ENCODE data around the gene SNX10. TPM values are rescaled to one million over a fixed set of nuclear protein-coding genes. Genes with fewer than 3 reads are reported as not detected.

The SNX10 gene
- total RNA-seq, 1 experiment from 2014 or later, result 7.9 TPM

DNA sequence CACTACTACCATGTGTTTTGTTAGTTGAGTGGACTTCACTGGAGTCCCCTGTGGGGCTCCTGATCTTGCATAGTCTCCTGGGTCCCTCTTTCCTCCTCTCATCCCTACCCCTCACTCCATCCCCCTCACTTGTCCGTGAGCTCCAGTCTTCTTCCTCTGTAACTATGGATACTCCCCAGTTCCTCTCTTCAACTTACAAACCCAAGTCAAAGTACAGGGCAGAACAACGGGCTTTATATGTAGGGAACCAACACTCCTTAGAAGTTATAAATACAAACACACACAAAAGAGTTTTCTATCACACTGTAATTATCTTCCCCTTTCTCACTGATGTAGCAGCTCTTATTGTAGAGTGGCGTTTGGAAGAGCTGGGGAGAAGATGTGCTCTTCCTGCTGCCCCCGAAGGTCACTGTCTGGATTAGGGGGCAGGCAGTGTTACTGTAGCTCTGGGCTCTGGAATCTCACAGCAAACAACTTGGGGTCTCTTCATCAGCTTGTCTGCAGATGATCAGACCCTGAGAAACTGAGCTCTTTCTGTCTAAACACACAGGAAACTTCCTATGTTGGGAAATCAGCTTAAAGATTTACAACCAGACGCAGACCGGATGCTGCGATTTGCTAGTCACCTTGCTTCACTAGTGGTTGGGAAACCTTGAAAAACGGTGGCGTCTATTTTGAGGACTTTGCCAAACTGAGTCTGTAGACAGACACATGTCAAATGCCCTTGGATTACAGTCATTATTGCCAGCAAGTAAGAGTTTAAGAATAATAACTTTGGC is 13.6 kb downstream of the SNX10 start:
- Histone ChIP-seq H4K20me1 (ENCODE audit: low read length) (no peaks in the 10 kb centered on the region), H3K4me3 (ENCODE audit: low read length) (no peak overlapping the region), H3K9ac (ENCODE audit: low read length) (no peak overlapping the region), H3K27me3 (ENCODE audit: low read length) (no peaks in the 10 kb centered on the region), H3K9me2 (replicated peaks; ENCODE audit: low read length) (no peaks in the 10 kb centered on the region), H2AFZ (ENCODE audit: low read length) (no peak overlapping the region), H3K36me3 (ENCODE audit: low read depth, low read length) (no peaks in the 10 kb centered on the region), H3K79me2 (ENCODE audit: low read length) (no peaks in the 10 kb centered on the region), H3K4me1 (ENCODE audit: insufficient read depth, low read length) (peaks cover 22% of the 10 kb centered on the region), H3K9me3 (ENCODE audit: low read length) (no peaks in the 10 kb centered on the region), H3K4me2 (ENCODE audit: low read length) (no peak overlapping the region), H3K27ac (ENCODE audit: low read length) (no peak overlapping the region), H3F3A (ENCODE audit: low read length, unreplicated experiment) (no peaks in the 10 kb centered on the region)
- no TSS peak for BruUV-seq (replicated peaks)
- ChIA-PET POLR2A (ENCODE audit: unreplicated experiment) (no interaction called here), CTCF (no interaction called here)
- DNase-seq (no peak), ATAC-seq (no peak)
- TF ChIP-seq EZH2 (IDR thresholded peaks at IDR 0.05; ENCODE audit: low read length, unreplicated experiment) (no peak), EZH2phosphoT487 (IDR thresholded peaks at IDR 0.05; ENCODE audit: borderline replicate concordance, low read length) (no peak)
- TF ChIP-seq, protein P1, sequence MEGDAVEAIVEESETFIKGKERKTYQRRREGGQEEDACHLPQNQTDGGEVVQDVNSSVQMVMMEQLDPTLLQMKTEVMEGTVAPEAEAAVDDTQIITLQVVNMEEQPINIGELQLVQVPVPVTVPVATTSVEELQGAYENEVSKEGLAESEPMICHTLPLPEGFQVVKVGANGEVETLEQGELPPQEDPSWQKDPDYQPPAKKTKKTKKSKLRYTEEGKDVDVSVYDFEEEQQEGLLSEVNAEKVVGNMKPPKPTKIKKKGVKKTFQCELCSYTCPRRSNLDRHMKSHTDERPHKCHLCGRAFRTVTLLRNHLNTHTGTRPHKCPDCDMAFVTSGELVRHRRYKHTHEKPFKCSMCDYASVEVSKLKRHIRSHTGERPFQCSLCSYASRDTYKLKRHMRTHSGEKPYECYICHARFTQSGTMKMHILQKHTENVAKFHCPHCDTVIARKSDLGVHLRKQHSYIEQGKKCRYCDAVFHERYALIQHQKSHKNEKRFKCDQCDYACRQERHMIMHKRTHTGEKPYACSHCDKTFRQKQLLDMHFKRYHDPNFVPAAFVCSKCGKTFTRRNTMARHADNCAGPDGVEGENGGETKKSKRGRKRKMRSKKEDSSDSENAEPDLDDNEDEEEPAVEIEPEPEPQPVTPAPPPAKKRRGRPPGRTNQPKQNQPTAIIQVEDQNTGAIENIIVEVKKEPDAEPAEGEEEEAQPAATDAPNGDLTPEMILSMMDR (conservative IDR thresholded peaks at IDR 0.05; ENCODE audit: low read depth, low read length), result no peak
- intact Hi-C loops (cut with micrococcal nuclease), result no loop called here

DNA sequence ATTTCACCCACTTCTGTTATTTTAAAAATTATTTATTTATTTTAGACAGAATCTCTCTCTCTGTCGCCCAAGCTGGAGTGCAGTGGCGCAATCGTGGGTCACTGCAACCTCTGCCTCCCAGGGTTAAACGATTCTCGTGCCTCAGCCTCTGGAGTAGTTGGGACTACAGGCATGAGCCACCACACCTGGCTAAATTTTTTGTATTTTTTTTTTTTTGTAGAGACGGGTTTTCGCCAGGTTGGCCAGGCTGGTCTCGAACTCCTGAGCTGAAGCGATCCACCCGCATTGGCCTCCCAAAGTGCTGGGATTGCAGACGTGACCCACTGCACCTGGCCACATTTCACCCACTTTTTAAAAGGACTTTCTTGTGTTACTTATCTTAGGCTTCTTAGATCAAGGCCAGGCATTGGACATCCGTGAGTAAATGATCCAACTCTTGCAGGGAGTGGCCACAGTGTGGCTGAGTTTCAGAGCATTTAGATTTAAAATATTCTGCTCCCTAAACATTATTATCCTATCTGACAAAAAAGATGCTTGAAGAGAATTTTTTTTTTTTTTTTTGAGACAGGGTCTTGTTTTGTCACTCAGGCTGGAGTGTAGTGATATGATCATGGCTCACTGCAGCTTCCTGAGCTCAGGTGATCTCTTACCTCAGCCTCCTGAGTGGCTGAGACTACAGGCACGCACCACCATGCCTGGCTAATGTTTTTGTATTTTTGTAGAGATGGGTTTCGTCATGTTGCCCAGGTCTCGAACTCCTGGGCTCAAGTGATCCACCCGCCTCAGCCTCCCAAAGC is 14.4 kb downstream of the SNX10 start:
- Histone ChIP-seq H3K9ac (ENCODE audit: low read length) (no peak overlapping the region), H4K20me1 (ENCODE audit: low read length) (no peaks in the 10 kb centered on the region), H3F3A (ENCODE audit: low read length, unreplicated experiment) (no peaks in the 10 kb centered on the region), H3K79me2 (ENCODE audit: low read length) (no peaks in the 10 kb centered on the region), H3K4me2 (ENCODE audit: low read length) (no peak overlapping the region), H2AFZ (ENCODE audit: low read length) (no peak overlapping the region), H3K27me3 (ENCODE audit: low read length) (no peaks in the 10 kb centered on the region), H3K9me2 (replicated peaks; ENCODE audit: low read length) (no peaks in the 10 kb centered on the region), H3K4me3 (ENCODE audit: low read length) (no peak overlapping the region), H3K4me1 (ENCODE audit: insufficient read depth, low read length) (peaks cover 22% of the 10 kb centered on the region), H3K9me3 (ENCODE audit: low read length) (no peaks in the 10 kb centered on the region), H3K36me3 (ENCODE audit: low read depth, low read length) (no peaks in the 10 kb centered on the region), H3K27ac (ENCODE audit: low read length) (no peak overlapping the region)
- ATAC-seq (no peak), DNase-seq (no peak)
- intact Hi-C loops (cut with micrococcal nuclease), result no loop called here
- CTCF ChIA-PET, result no interaction called here
- TF ChIP-seq, protein P1 (conservative IDR thresholded peaks at IDR 0.05; ENCODE audit: low read depth, low read length), result no peak
- no peak for TF ChIP-seq EZH2 (IDR thresholded peaks at IDR 0.05; ENCODE audit: low read length, unreplicated experiment)
- no peak for TF ChIP-seq EZH2phosphoT487 (IDR thresholded peaks at IDR 0.05; ENCODE audit: borderline replicate concordance, low read length)
- BruUV-seq (replicated peaks), result no TSS peak
- POLR2A ChIA-PET (ENCODE audit: unreplicated experiment), result no interaction called here

Measured in PC-3 (cell line).